Stimulated activated CD8-positive, alpha-beta memory T cell treated with anti-CD3 and anti-CD28 coated beads, Interleukin-15, amount 100 ng/mL, for 4 hours (primary cell): ENCODE measurements around the gene PRKAG2.
A peak's percentile ranks its signal among the peaks of the same experiment; 100 is the strongest.

Experiments
- DNase-seq, 2 donors: peaks; one replicate each; pipeline ENCODE4 v3.0.0-alpha.2; 2020; ENCODE audit warnings: low read depth in 2 of 2

PRKAG2 gene

DNA sequence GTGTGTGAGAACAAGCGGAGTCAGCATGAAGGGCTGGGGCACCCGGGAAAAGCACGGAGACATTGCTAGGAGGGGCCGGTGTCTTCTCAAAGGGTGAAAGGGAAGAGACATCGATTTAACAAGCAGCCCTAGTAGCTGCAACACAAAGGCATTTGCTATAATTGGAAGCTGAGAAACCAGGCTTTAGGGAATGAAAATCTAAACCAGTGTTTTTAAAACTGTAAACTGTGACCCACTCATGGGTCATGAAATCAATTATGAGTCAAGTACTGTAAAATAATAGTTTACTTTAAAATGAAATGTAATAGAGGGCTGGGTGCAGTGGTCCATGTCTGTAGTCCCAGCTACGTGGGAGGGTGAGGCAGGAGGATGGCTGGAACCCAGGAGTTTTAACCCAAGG, 228.5 kb downstream of the PRKAG2 start:
- DNase-seq = no peak

GRCh38 chr7:151647874-151648273, 229.0 kb downstream of the PRKAG2 start:
- DNase-seq = no peak

GRCh38 chr7:151647006-151647405, 229.9 kb downstream of the PRKAG2 start:
- DNase-seq = no peak

DNA sequence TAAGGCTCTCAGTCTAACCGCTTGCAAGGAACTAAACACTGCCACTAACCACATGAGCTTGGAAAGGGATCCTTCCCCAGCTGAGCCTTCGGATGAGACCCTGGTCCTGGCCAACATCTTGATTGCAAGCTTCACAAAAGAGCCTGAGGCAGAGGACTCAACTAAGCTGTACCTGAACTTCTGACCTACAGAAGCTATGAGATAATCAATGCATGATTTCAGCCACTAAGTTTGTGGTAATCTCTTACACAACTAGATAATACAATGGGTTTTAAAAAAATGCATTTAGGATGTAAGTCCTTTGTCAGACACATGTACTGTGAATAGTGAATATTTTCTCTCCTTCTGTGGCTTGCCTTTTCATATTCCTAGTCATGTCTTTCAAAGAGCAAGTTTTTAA, 231.6 kb downstream of the PRKAG2 start:
- no peak for DNase-seq

DNA sequence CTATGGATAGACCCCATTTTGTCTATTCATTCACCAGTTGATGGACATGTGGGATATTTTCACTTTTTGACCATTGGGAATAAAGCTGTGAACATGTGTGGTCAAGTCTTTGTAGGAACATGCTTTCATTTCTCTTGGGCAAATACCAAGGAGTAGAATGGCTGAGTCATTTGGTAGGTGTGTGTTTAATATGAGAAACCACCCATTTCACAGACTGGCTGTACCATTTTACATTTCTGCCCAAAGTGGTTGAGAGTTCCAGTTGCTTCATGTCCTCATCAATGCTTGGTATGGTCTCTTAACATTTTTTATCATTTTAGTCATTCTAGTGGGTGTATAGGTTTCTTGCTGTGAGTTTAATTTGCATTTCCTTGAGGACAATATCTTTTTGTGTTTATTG, 232.4 kb downstream of the PRKAG2 start:
- no peak for DNase-seq

DNA sequence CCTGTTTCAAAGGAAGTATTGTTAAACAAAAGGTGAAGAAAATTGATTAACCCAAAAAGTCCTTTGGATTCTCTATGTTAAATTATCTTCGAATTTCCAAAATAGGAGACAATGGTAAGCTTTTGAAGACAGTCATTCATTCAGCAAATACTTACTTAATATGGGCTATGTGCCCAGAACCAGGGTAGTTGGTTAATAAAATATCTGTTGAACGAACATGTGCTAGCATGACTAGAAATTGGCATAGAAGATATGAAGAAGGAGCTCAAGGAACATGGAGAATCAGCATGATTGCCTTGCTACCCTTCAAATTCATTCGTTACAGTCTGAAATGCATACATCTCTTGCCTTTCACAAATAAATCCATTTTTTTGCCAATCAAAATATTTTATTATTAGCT, 234.2 kb downstream of the PRKAG2 start:
- no peak for DNase-seq

DNA sequence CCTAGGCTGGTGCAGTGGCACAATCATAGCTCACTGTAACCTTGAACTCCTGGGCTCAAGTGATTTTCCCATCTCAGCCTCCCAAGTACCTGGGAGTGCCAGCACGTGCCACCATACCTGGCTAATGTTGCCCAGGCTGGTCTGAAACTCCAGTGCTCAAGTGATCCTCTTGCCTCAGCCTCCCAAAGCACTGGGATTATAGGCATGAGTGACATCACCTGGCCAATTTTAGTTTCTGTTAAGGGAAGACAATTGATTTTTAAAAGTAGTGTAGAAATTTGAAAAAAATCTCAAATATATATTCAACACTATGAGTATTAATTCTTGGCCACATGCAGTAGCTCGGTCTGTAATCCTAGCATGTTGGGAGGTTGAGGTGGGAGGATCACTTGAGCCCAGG, 235.3 kb downstream of the PRKAG2 start:
- no peak for DNase-seq

GRCh38 chr7:151637781-151638261, 239.1 kb downstream of the PRKAG2 start:
- DNase-seq = no peak

GRCh38 chr7:151634643-151635042, 242.3 kb downstream of the PRKAG2 start:
- no peak for DNase-seq

- DNase-seq = no peak
Observed at GRCh38 chr7:151633516-151633812, 243.5 kb downstream of the PRKAG2 start.

DNA sequence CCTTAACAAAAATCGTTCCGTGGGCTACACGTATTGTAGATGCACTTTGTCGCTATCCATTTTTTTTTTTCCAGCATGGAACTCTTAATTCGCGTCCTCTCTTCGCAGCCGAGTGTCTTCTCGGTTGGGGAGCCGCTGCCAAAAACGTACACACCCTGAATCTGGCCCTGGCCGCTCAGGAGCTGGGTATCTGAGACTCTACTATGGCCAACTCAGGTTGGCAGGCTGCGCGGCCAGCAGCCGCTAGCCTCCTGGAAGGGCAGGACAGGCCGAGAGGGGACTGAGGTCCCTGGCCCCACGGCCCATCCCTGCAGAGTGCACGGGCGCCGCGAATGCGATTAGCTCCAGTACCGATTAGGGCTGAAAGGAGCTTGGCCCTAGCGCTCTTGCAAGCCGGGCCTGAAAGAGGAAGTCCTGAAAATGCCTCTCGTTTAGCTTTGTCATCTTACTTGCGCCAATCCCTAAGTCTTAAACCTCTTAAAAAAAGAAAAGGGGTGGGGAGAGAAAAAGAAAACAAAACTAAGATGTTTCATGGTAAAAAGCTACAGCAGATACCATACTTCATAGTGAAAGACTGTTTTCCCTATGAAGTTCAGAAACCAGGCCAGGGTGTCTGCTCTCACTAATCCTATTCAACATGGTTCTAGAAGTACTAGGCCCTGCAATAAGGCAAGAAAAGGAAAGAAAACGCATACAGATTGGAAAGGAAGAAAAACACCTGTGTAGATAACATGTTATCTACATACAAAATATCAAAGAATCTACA, 244.0 kb downstream of the PRKAG2 start:
- peak; percentile 21 to 24 for DNase-seq

GRCh38 chr7:151631953-151632749, 244.8 kb downstream of the PRKAG2 start:
- peak; percentile 77 to 89 for DNase-seq

DNA sequence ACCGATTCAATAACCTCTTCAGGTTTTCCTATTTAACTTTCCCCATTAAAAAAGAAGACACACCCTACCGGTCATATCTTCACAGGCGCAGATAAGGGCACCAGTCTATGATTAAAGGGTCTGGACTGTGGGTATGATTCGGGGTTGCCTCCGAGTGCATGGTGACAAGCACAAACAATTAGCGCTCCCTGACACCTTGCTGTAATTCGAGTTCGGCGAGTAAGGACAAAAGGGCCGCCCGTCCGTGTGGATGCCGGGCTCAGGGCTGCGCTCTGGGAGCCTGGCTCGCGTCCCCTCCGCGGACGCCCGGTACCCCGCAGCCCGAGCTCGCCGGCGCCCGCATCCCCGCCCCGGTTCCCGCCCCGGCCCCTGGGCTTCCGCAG, 245.4 kb downstream of the PRKAG2 start:
- peak in 1 of 2 donors; percentile 17 for DNase-seq

GRCh38 chr7:151630851-151631569, 245.9 kb downstream of the PRKAG2 start:
- DNase-seq = no peak

DNA sequence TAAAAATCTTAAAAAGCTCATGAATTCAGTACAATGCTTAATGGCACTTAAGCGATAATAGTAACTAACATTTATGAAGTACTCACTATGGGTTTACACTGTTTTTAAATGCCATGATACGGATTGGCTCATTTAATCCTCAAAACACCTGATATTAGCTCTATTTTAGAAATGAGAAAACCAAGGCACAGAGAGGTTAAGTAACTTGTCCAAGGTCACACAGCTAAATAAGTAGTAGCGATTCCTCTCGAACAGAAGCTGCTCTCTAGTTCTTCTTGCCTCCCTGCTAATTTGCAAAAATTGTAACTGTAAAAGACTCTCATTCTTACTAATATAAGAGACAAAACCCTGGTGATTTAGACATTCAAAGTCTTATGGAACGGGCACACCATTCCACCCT, 246.6 kb downstream of the PRKAG2 start:
- DNase-seq = no peak

- DNase-seq = no peak
Observed at GRCh38 chr7:151629713-151630272, 247.1 kb downstream of the PRKAG2 start.

- no peak for DNase-seq
Observed at GRCh38 chr7:151628846-151629604, 247.9 kb downstream of the PRKAG2 start.

DNA sequence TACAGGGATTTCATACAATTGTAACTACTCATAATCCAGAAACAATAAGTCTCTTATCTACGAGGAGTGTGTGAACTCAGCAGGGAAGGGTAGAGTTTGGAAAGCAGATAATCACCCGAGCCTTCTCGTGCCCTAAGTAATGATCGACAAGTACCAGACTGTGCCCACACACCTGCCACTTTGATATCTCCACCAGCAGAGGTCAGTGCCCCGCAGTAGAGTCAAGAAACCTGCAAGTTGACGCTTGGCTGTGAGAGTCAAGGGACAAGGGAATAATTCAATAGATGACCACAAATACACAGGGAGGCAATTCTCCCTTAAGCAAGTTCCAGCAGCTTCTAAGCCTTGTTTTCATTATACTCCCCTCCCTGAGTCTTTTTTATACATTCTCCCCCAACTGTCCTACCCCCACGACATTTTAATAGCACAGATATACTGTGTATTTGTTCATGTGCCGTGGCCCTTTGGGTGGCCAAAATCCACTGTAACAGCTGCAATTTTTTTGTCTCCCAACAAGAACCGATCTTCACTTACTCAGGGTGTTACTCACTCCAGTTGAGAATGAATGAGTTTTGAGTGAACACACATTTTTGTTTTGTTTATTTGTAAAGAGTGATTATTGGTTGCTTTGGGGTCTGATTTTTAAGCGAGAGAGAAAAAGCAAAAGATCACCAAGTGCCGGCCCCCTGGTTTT, 250.3 kb downstream of the PRKAG2 start:
- DNase-seq = no peak

GRCh38 chr7:151625606-151626005, 251.3 kb downstream of the PRKAG2 start:
- no peak for DNase-seq

GRCh38 chr7:151624246-151624928, 252.5 kb downstream of the PRKAG2 start:
- no peak for DNase-seq
